Mucosa of descending colon (tissue), 3 donors: Measurements from ENCODE around the gene PLD1. TPM values are rescaled to one million over a fixed set of nuclear protein-coding genes. Genes with fewer than 3 reads are reported as not detected.

Experiments used
- ATAC-seq: fragments of 200-7000 bp; cut with Tn5 transposase; one replicate; pipeline ENCODE4 v1.9.1; 2020; ENCODE audit warnings: mild to moderate bottlenecking, moderate library complexity
- DNase-seq, 3 donors: peaks; one replicate each; pipeline ENCODE4 v3.0.0-alpha.2; 2020
- H3K36me3 ChIP-seq: fragments of 200-600 bp; one replicate; pipeline ENCODE4 v1.8.0; 2021; ENCODE audit warnings: low read depth, mild to moderate bottlenecking
- H3K4me1 ChIP-seq: fragments of 200-600 bp; one replicate; pipeline ENCODE4 v1.8.0; 2021; ENCODE audit warnings: low read depth, mild to moderate bottlenecking
- H3K4me3 ChIP-seq: fragments of 200-600 bp; one replicate; pipeline ENCODE4 v1.8.0; 2021; ENCODE audit warnings: mild to moderate bottlenecking
- H3K9me3 ChIP-seq: fragments of 200-600 bp; one replicate; pipeline ENCODE4 v1.8.0; 2021; ENCODE audit warnings: mild to moderate bottlenecking
- intact Hi-C, 2 donors: fragments of 100-400 bp; cut with DNase I in 1 of 2; cut with micrococcal nuclease in 1 of 2; formaldehyde crosslinking; loops; one replicate each; pipeline versions ENCODE4 v1.11.0 to v1.11.1; 2022; cut with DNase I, micrococcal nuclease
- total RNA-seq, 3 donors: library from RNA; stranded (reverse); fragmentation: NEBNext Ultra II Directional in 2 of 3; extraction: Animal tissue kit (Norgen Biotek cat#: 25700) in 2 of 3; gene quantifications; one replicate each; pipeline versions ENCODE4 v1.2.1 to v1.2.4, GENCODE V29; 2021 to 2023
- TF ChIP-seq, protein P1 (sequence below): fragments of 200-600 bp; IDR thresholded peaks from one replicate; pipeline ENCODE4 v1.8.0; 2022; ENCODE audit warnings: antibody characterized with exemption, mild to moderate bottlenecking
- donor health status: DM: no; HTN: no; CAD: no; lungs with moderate emphysema.
- donor health status: DM: no; HTN: no; CAD: no.
- donor health status: DM: no; HTN: yes; CAD: no.

PLD1 gene
- total RNA-seq, 3 donors from 2014 or later = 46.6 to 105 (median 65.1) TPM

GRCh38 chr3:171829841-171830517, 19.7 kb upstream of the PLD1 start:
- Histone ChIP-seq H3K4me3 (no peak overlapping the region), H3K4me1 (no peaks in the 10 kb centered on the region), H3K9me3 (no peaks in the 10 kb centered on the region), H3K36me3 (no peaks in the 10 kb centered on the region)
- TF ChIP-seq, protein P1, sequence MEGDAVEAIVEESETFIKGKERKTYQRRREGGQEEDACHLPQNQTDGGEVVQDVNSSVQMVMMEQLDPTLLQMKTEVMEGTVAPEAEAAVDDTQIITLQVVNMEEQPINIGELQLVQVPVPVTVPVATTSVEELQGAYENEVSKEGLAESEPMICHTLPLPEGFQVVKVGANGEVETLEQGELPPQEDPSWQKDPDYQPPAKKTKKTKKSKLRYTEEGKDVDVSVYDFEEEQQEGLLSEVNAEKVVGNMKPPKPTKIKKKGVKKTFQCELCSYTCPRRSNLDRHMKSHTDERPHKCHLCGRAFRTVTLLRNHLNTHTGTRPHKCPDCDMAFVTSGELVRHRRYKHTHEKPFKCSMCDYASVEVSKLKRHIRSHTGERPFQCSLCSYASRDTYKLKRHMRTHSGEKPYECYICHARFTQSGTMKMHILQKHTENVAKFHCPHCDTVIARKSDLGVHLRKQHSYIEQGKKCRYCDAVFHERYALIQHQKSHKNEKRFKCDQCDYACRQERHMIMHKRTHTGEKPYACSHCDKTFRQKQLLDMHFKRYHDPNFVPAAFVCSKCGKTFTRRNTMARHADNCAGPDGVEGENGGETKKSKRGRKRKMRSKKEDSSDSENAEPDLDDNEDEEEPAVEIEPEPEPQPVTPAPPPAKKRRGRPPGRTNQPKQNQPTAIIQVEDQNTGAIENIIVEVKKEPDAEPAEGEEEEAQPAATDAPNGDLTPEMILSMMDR = peak; percentile 54
- DNase-seq (peak; percentile 81 to 83 (median 83)), ATAC-seq (peak; percentile 98)
- intact Hi-C loops = loop anchor here in 1 of 2 donors (10.0 kb wide), 1 partner anchor 185 kb away; no protein-coding TSS in a partner anchor

- TF ChIP-seq, protein P1 = no peak
- H3K9me3 ChIP-seq = no peaks in the 10 kb centered on the region
- H3K36me3 ChIP-seq = no peaks in the 10 kb centered on the region
- no peak for DNase-seq
- intact Hi-C loops = loop anchor here in 1 of 2 donors (10.0 kb wide), 1 partner anchor 184 kb away; no protein-coding TSS in a partner anchor
- no peak for ATAC-seq
- H3K4me3 ChIP-seq = no peak overlapping the region
- no peaks in the 10 kb centered on the region for H3K4me1 ChIP-seq
These were observed 18.9 kb upstream of the PLD1 start for GRCh38 chr3:171828902-171829770.

DNA sequence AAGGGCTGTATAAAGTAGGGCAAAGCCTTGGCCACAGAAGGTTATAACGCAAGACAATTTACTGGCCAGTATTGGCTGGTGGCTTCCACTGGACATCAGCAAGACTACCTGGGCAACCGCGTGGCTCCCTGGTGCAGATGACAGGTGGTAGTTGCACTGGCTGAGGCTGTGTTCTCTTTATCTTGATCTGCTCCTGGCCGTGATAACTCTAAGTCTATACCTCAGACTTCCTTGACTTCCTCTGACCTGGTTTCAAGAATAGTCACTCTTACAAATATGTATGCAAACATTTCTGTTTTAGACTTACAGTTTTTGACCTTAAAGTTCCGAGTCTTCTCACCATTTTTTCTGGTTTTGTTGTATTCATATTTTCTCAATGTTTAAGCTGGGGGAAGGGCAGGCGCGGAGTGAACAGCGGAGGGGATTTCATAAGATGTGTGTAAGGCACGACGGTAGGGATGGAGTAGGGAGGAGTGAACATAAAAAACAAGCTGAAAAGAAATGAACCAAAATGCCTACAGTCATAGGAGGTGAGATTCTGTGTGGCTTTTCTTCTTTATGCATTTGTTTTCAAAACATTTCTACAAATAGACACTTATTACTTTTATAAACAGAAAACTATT, 17.7 kb upstream of the PLD1 start:
- no peak overlapping the region for H3K4me3 ChIP-seq
- H3K36me3 ChIP-seq = no peaks in the 10 kb centered on the region
- TF ChIP-seq, protein P1 = no peak
- intact Hi-C loops = loop anchor here in 1 of 2 donors (10.0 kb wide), 1 partner anchor 183 kb away; no protein-coding TSS in a partner anchor
- no peak for ATAC-seq
- DNase-seq = no peak
- H3K9me3 ChIP-seq = no peaks in the 10 kb centered on the region
- H3K4me1 ChIP-seq = no peaks in the 10 kb centered on the region

GRCh38 chr3:171827385-171827784, 17.1 kb upstream of the PLD1 start:
- Histone ChIP-seq H3K4me3 (no peak overlapping the region), H3K9me3 (no peaks in the 10 kb centered on the region), H3K4me1 (no peaks in the 10 kb centered on the region), H3K36me3 (no peaks in the 10 kb centered on the region)
- DNase-seq (no peak), ATAC-seq (no peak)
- intact Hi-C loops = loop anchor here in 1 of 2 donors (10.0 kb wide), 1 partner anchor 183 kb away; no protein-coding TSS in a partner anchor
- TF ChIP-seq, protein P1 = no peak

DNA sequence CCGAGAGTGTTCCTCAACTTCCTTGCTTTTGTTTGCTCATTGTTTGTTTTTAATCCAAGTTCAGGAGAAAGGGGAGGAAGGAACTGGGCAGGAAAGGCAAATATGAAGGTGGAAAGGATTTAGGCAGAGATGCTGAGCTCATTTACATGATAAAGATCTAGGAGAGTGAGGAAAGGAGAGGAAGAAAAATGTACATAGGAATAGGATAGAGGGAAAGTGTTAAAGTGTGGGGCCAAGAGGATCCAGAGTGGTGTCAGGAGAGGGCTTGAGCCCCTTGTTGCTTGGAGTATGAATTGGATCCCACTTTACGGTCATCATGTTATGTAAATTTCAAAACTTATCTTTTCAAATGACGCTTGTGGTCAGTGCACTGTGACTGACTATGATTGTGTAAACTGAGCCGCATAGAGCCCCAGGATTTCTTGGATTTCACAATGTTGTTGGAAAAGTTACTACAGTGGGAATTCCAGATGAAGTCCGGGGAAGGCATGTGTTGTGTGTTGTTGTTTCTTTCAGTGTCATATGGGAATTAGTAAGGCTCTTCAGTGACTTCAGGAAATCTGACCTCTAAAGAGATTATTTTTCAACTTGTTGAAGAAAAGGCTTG, 15.0 kb upstream of the PLD1 start:
- TF ChIP-seq, protein P1 = no peak

More for the DNA sequence above, 15.0 kb upstream of the PLD1 start:
- Histone ChIP-seq H3K36me3 (no peaks in the 10 kb centered on the region), H3K4me1 (no peaks in the 10 kb centered on the region), H3K9me3 (no peaks in the 10 kb centered on the region), H3K4me3 (no peak overlapping the region)
- DNase-seq (no peak), ATAC-seq (no peak)
- intact Hi-C loops = loop anchor here in 1 of 2 donors (10.0 kb wide), 1 partner anchor 181 kb away; no protein-coding TSS in a partner anchor
